ENCODE measurements around the gene ADPRS. TPM values are rescaled to one million over a fixed set of nuclear protein-coding genes. Genes with fewer than 3 reads are reported as not detected.

ADPRS gene
- total RNA-seq, result 10 to 100 TPM in 3 of 5 donors, 1 to 10 TPM in 2; 1.8 to 15.1 (median 11.6) TPM
- polyA plus RNA-seq, result 10 to 100 TPM; 21.3 to 27.5 (median 24.7) TPM
- long read RNA-seq, donor 1, partial matches to known transcripts, result 0 of 3 reads
- long read RNA-seq, donor 1, other reads (novel, unspliced or antisense), result 0 of 3 reads
- long read RNA-seq, donor 2, transcript ADPRHL2-201 (6 exons, 1,668 nt), result major isoform, 5 of 5 reads
- long read RNA-seq, donor 2, partial matches to known transcripts, result 0 of 5 reads
- long read RNA-seq, donor 2, other reads (novel, unspliced or antisense), result 0 of 5 reads
- long read RNA-seq, donor 3, transcript ADPRHL2-201 (6 exons, 1,668 nt), result major isoform, 9 of 9 reads
- long read RNA-seq, donor 3, partial matches to known transcripts, result 0 of 9 reads
- long read RNA-seq, donor 3, other reads (novel, unspliced or antisense), result 0 of 9 reads
- long read RNA-seq, donor 4, partial matches to known transcripts, result 0 of 1 reads
- long read RNA-seq, donor 4, other reads (novel, unspliced or antisense), result 0 of 1 reads
- long read RNA-seq, donor 5, transcript ADPRHL2-201 (6 exons, 1,668 nt), result major isoform, 10 of 21 reads
- long read RNA-seq, donor 5, partial matches to known transcripts, result 11 of 21 reads
- long read RNA-seq, donor 5, other reads (novel, unspliced or antisense), result 0 of 21 reads
- long read RNA-seq, donor 6, result 0 reads
- long read RNA-seq, donor 7, transcript ADPRHL2-201 (6 exons, 1,668 nt), result major isoform, 9 of 9 reads
- long read RNA-seq, donor 7, partial matches to known transcripts, result 0 of 9 reads
- long read RNA-seq, donor 7, other reads (novel, unspliced or antisense), result 0 of 9 reads
- long read RNA-seq, donor 8, transcript ADPRHL2-201 (6 exons, 1,668 nt), result major isoform, 8 of 24 reads
- long read RNA-seq, donor 8, partial matches to known transcripts, result 16 of 24 reads
- long read RNA-seq, donor 8, other reads (novel, unspliced or antisense), result 0 of 24 reads
- long read RNA-seq, donor 9, transcript ADPRHL2-201 (6 exons, 1,668 nt), result major isoform, 5 of 28 reads
- long read RNA-seq, donor 9, partial matches to known transcripts, result 23 of 28 reads
- long read RNA-seq, donor 9, other reads (novel, unspliced or antisense), result 0 of 28 reads
- long read RNA-seq, donor 10, result 0 reads

GRCh38 chr1:36088577-36089392 is at the start of gene ADPRS:
Gene ADPRS (plus strand): TSS chr1:36088892. CDS start chr1:36088905, 13 bp downstream.
- peaks cover 21 to 32% (median 31%) of the 10 kb centered on the region in 4 donors for H3K36me3 ChIP-seq
- peak; percentile 92 to 97 for DNase-seq
- intact Hi-C loops (cut with DNase I; ENCODE audit: low total_unique reads), result no loop called here
- WGBS, 5 donors, result 1 to 3% (median 1%) methylated on average over 18 to 84 of the region's 84 CpGs
- peaks cover 0 to 24% (median 5%) of the 10 kb centered on the region in 3 donors for H3K27me3 ChIP-seq
- peak within 1 kb of the TSS; percentile 86 to 93 (median 89) for H3K27ac ChIP-seq
- peak within 1 kb of the TSS; percentile 63 to 100 (median 88) for H3K4me3 ChIP-seq
- TF ChIP-seq POLR2A (IDR thresholded peaks at IDR 0.05), result peak in 2 of 4 donors; percentile 48 to 63
- no peak for TF ChIP-seq EP300 (IDR thresholded peaks at IDR 0.05)
- TF ChIP-seq POLR2AphosphoS5 (IDR thresholded peaks at IDR 0.05), result peak; percentile 97 to 98 (median 97)
- peak in 5 of 7 experiments; percentile 93 to 99 (median 98) for TF ChIP-seq CTCF (IDR thresholded peaks at IDR 0.05)
- H3K4me1 ChIP-seq, result peaks cover 25 to 60% (median 45%) of the 10 kb centered on the region in 4 donors
- H3K9me3 ChIP-seq, result no peaks in the 10 kb centered on the region

GRCh38 chr1:36040238-36040637 is 48.5 kb upstream of the ADPRS start:
- no peak overlapping the region for H3K27ac ChIP-seq
- H3K4me1 ChIP-seq, result no peaks in the 10 kb centered on the region
- intact Hi-C loops (cut with DNase I; ENCODE audit: low total_unique reads), result no loop called here
- 82 to 91% (median 87%) methylated on average over 2 of the region's 2 CpGs for WGBS, 5 donors
- TF ChIP-seq CTCF (IDR thresholded peaks at IDR 0.05) (no peak), EP300 (IDR thresholded peaks at IDR 0.05) (no peak), POLR2AphosphoS5 (IDR thresholded peaks at IDR 0.05) (no peak), POLR2A (IDR thresholded peaks at IDR 0.05) (no peak)
- no peak overlapping the region for H3K4me3 ChIP-seq
- no peaks in the 10 kb centered on the region for H3K27me3 ChIP-seq
- H3K36me3 ChIP-seq, result peaks cover 20 to 94% (median 90%) of the 10 kb centered on the region in 4 donors
- DNase-seq, result no peak
- no peaks in the 10 kb centered on the region for H3K9me3 ChIP-seq

- no peak overlapping the region for H3K4me3 ChIP-seq
- peaks cover 19 to 81% (median 68%) of the 10 kb centered on the region in 4 donors for H3K36me3 ChIP-seq
- DNase-seq, result no peak
- no peak overlapping the region for H3K27ac ChIP-seq
- intact Hi-C loops (cut with DNase I; ENCODE audit: low total_unique reads), result no loop called here
- no peaks in the 10 kb centered on the region for H3K4me1 ChIP-seq
- TF ChIP-seq CTCF (IDR thresholded peaks at IDR 0.05) (no peak), POLR2A (IDR thresholded peaks at IDR 0.05) (no peak), EP300 (IDR thresholded peaks at IDR 0.05) (no peak), POLR2AphosphoS5 (IDR thresholded peaks at IDR 0.05) (no peak)
- H3K27me3 ChIP-seq, result no peaks in the 10 kb centered on the region
- H3K9me3 ChIP-seq, result peaks cover 0 to 6% (median 0%) of the 10 kb centered on the region in 4 donors
Measured at GRCh38 chr1:36051821-36052220, 36.9 kb upstream of the ADPRS start.
